Islet precursor cell (in vitro differentiated cells): ENCODE data around the gene USP15.
"Not testable (repeated sequence)": the region's sequence is repeated elsewhere in the genome, so short reads cannot be mapped to it uniquely, and the experiment has no call there.

Experiments used
- DNase-seq: peaks from one replicate; pipeline ENCODE4 v3.0.0-alpha.2; 2018

Gene USP15

GRCh38 chr12:62332598-62332997 is 72.4 kb downstream of the USP15 start:
- no peak for DNase-seq

GRCh38 chr12:62335057-62335456 is 74.9 kb downstream of the USP15 start:
- DNase-seq: no peak

DNA sequence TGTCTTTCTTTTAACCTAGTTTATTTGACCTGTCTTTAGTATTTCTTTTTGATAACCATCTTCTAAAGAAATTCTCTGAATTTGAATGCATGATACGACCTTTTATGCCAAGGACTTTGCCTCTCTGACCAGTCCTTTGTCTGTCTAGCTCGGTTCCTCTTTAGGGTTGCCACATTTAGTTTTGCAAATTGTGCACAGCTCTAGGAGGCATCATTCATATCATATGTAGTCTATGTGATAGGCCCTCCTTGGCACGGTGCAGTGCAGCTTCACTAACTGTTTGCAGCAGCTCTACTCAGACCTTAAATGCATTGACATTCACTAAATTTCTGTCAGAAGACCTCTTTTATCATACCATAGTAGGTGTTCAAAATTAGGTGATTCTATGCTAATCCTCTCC is 75.6 kb downstream of the USP15 start:
- DNase-seq: no peak

DNA sequence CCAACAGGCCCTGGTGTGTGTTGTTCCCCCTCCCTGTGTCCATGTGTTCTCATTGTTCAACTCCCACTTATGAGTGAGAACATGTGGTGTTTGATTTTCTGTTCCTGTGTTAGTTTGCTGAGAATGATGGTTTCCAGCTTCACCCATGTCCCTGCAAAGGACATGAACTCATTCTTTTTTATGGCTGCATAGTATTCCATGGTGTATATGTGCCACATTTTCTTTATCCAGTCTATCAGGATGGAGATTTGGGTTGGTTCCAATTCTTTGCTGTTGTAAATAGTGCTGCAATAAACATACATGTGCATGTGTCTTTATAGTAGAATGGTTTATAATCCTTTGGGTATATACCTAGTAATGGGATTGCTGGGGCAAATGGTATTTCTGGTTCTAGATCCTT is 77.4 kb downstream of the USP15 start:
- DNase-seq: not testable (repeated sequence)

DNA sequence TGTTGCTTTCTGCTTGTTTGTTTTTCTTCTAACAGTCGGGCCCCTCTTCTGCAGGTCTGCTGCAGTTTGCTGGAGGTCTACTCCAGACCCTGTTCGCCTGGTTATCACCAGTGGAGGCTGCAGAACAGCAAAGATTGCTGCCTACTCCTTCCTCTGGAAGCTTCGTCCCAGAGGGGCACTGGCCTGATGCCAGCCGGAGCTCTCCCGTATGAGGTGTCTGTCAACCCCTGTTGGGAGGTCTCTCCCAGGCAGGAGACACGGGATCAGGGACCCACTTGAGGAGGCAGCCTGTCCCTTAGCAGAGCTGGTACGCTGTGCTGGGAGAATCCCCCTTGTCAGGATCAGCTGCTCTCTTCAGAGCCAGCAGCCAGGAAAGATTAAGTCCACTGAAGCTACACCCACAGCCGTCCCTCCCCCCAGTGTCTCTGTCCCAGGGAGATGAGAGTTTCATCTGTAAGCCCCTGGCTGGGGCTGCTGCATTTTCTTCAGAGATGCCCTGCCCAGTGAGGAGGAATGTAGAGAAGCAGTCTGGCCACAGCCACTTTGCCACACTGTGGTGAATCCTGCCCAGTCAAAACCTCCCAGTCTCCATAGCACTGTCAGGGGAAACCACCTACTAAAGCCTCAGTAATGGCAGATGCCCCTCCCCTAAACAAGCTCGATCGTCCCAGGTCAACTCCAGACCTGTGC is 82.6 kb downstream of the USP15 start:
- DNase-seq: not testable (repeated sequence)

- not testable (repeated sequence) for DNase-seq
Measured at GRCh38 chr12:62343304-62344120, 83.3 kb downstream of the USP15 start.

GRCh38 chr12:62344731-62345556 is 84.7 kb downstream of the USP15 start:
- not testable (repeated sequence) for DNase-seq

DNA sequence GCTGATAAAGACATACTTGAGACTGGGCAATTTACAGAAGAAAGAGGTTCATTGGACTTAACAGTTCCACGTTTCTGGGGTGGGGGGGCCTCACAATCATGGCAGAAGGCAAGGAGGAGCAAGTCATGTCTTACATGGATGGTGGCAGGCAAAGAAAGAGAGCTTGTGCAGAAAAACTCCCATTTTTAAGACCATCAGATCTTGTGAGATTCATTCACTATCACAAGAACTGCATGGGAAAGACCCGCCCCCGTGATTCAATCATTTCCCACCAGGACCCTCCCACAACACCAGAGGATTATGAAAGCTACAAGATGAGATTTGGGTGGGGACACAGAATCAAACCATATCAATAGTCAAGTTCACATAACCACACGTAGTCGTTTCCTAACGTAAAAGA is 85.5 kb downstream of the USP15 start:
- DNase-seq: no peak

GRCh38 chr12:62346817-62347216 is 86.6 kb downstream of the USP15 start:
- DNase-seq: no peak

- DNase-seq: no peak
Measured at GRCh38 chr12:62347922-62348650, 87.9 kb downstream of the USP15 start.

DNA sequence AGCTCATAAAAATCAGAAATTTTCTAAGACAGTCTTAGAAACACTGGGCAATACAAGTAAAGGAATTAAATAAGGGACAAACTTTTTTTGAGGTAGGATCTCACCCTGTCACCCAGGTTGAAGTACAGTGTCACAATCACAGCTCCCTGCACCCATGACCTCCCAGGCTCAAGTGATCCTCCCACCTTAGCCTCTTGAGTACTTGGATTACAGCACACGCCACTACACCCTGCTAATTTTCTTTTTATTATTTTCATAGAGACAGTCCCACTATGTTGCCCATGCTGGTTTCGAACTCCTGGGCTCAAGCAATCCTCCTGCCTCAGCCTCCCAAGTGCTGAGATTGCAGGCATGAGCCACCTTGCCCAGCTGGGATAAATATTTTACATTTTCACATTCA is 90.3 kb downstream of the USP15 start:
- DNase-seq: no peak

DNA sequence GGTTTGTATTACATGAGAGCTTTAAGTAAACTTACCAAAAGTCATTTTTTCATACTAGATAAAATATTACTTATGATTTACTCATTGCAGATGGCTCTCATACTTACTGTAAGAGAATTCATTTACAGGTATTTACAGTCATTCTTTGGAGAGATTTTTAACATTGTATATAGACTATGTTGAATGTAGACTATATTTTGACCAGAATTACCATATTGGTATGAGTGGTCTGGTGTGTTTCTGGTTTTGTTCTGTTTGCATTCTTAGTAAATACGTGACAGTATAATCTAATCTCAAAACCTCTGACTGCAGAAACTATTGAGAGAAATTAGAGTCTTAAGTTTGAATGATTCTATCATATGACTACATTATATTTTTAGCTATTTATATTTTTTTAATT is 91.1 kb downstream of the USP15 start:
- no peak for DNase-seq

- no peak for DNase-seq
Measured at GRCh38 chr12:62361048-62361447, 100.8 kb downstream of the USP15 start.

DNA sequence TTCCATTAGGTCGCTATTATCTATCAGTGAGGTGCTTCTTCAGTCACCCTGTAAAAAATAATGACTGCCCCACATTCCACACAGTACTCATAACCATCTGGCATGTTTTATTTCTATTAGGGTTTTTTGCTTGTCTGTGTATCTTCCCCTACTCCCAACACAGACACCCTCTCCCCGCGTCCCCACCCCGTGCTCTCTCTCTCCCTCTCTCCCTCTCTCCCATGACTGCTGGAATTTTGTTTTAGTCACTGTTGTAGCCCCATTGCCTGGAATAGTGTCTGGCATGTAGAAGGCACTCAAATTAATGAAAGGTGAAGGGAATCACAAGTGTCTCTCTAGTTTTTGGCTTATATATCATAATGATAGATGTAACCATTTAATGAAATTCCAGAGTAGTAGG is 103.3 kb downstream of the USP15 start:
- DNase-seq: no peak

- DNase-seq: not testable (repeated sequence)
Measured at GRCh38 chr12:62364697-62365096, 104.5 kb downstream of the USP15 start.

- not testable (repeated sequence) for DNase-seq
Measured at GRCh38 chr12:62365846-62366245, 105.6 kb downstream of the USP15 start.

- DNase-seq: not testable (repeated sequence)
Measured at GRCh38 chr12:62368430-62369223, 108.4 kb downstream of the USP15 start.

DNA sequence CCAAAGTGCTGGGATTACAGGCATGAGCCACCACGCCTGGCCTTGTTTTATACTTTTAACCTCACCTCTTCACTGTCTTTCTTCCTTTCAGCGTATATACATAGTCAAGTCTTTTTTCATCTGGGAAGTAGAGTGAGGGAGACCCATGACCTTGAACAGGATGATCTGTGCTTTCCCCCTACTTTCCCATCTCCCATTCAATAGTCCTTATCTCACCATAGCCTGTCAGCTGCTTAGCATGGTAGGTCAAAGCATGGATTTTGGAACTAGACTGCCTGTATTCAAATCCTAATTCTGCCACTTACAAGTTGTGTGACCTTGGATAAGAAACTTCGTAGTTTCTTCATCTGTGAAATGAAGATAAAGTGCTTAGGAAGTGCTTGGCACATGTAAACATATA is 110.0 kb downstream of the USP15 start:
- no peak for DNase-seq

DNA sequence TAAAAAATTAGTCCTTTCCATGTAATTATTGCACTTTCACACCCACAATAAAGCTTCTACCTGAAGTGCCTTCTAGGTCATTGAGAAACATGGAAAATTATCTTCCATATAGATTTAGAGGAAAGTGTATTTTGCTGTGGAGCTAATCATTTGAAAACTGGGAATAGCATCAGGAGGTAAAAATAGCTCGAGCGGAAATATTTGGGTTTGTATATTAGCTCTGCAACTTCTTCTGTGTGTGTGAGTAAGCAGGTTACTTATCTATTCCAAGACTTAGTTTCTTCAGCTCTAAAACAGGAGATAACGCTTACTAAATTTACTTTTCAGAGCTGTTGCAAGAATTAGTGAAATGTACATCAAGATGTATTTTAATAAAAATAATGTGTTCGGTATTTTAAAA is 111.5 kb downstream of the USP15 start:
- no peak for DNase-seq

GRCh38 chr12:62372134-62372533 is 111.9 kb downstream of the USP15 start:
- DNase-seq: no peak

GRCh38 chr12:62372825-62373224 is 112.6 kb downstream of the USP15 start:
- DNase-seq: no peak

DNA sequence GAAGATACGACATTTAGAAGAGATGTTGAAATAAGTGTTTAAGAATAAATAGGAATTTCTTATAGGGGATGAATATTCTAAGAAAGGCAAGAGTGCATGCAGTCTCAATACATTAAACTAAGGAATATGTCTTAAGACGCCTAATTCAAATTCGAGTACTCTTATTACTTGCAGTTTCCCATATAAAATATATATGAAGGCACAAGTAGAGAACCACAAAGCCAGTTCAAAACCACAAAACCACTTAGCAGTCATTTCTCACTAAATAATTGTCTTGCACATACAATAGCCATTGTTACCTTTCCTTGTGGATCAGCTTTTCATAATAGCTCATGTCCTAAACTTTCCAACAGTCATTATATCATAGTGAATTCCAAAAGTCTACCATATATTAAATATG is 115.4 kb downstream of the USP15 start:
- no peak for DNase-seq
